Measurements from ENCODE around the gene MRPL49. TPM values are rescaled to one million over a fixed set of nuclear protein-coding genes. Genes with fewer than 3 reads are reported as not detected.
A peak's percentile ranks its signal among the peaks of the same experiment; 100 is the strongest.

Gene MRPL49
- total and polyA plus RNA-seq, 9 of the 15 experiments (the other 6 are each of a cell fraction or from before 2014, with no cell fraction given): 74.3 to 132 (median 91.2) TPM

DNA sequence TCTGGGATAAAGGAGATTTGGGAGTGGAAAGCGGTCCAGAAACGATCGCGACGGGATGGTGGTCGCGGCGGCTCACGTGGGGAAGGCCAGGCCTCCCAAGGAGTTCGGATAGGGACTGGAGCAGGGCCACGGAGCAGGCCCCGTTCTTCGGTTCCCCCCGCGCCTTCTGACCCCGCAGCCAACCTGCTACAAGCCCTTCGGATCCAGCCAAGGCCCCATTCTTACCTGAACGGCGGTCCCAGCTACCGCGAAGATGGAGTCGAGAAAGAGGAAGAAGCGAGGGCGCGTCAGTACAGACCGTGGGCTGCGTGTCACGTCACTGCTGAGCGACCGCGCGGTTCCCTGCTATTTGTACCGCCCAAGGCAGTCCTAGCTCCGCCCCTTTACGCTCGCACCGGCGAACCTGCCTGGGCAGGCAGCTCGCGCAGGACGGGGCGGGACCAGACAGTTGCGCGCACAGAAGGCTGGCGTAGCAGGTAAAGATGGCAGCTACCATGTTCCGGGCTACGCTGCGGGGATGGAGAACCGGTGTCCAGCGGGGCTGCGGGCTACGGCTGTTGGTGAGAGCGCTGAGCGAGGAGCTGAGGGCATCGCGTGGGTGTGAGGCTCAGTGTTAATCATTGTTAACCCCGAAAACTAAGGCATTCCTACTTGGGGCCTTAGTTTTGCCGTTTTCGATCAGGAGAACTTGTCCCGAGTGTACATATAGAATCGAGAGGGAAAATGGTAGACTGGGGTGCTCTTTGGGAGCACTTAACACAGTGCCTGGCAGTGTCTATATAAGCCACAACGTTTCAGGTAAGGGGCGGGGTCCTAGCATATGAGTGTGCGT is at the start of gene MRPL49, which contains the start of gene FAU (continued):
- TF ChIP-seq, protein P1, sequence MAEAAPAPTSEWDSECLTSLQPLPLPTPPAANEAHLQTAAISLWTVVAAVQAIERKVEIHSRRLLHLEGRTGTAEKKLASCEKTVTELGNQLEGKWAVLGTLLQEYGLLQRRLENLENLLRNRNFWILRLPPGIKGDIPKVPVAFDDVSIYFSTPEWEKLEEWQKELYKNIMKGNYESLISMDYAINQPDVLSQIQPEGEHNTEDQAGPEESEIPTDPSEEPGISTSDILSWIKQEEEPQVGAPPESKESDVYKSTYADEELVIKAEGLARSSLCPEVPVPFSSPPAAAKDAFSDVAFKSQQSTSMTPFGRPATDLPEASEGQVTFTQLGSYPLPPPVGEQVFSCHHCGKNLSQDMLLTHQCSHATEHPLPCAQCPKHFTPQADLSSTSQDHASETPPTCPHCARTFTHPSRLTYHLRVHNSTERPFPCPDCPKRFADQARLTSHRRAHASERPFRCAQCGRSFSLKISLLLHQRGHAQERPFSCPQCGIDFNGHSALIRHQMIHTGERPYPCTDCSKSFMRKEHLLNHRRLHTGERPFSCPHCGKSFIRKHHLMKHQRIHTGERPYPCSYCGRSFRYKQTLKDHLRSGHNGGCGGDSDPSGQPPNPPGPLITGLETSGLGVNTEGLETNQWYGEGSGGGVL (CRISPR knock-in tag; IDR thresholded peaks at IDR 0.05): no peak
- TF ChIP-seq MAZ (CRISPR knock-in tag; conservative IDR thresholded peaks at IDR 0.05 in 1 of 2, IDR thresholded peaks at IDR 0.05 in 1 of 2) (peak in 1 of 2 experiments; percentile 32), FIP1L1 (IDR thresholded peaks at IDR 0.05; ENCODE audit: low read depth, low read length, poor library complexity, severe bottlenecking) (peak; percentile 57), POLR2H (tag; IDR thresholded peaks at IDR 0.05; ENCODE audit: low read depth) (peak; percentile 95), TAF7 (tag; IDR thresholded peaks at IDR 0.05) (peak; percentile 88), POU5F1 (IDR thresholded peaks at IDR 0.05; ENCODE audit: borderline replicate concordance, low read depth, low read length, partially characterized antibody) (no peak), FOXM1 (IDR thresholded peaks at IDR 0.05; ENCODE audit: low read depth) (0 out of 2 replicates have a peak, but pooled peaks have one; percentile 21), FOXM1 (CRISPR knock-in tag; IDR thresholded peaks at IDR 0.05; ENCODE audit: low read depth) (peak; percentile 75; the same call in 1 of the 2 replicates), L3MBTL2 (IDR thresholded peaks at IDR 0.05) (peak; percentile 24), HSF4 (CRISPR knock-in tag; IDR thresholded peaks at IDR 0.05; ENCODE audit: borderline replicate concordance) (no peak), TAF9B (IDR thresholded peaks at IDR 0.05; ENCODE audit: partially characterized antibody) (peak; percentile 3), SAP30 (IDR thresholded peaks at IDR 0.05; ENCODE audit: borderline replicate concordance, insufficient read depth, low read depth, low read length, poor library complexity, severe bottlenecking) (peak; percentile 53), GTF2E2 (tag; IDR thresholded peaks at IDR 0.05) (peak; percentile 63; the same call in 1 of the 2 replicates), RBFOX2 (IDR thresholded peaks at IDR 0.05; ENCODE audit: low read depth, low read length) (peak; percentile 99), ZNF121 (CRISPR knock-in tag; conservative IDR thresholded peaks at IDR 0.05) (no peak), CBX1 (IDR thresholded peaks at IDR 0.05; ENCODE audit: low read depth) (peak; percentile 78), KAT8 (IDR thresholded peaks at IDR 0.05; ENCODE audit: low read depth) (no peak), PHF8 (IDR thresholded peaks at IDR 0.05; ENCODE audit: borderline replicate concordance, low read length) (peak; percentile 96), POLR2A (conservative IDR thresholded peaks at IDR 0.05) (peak; percentile 95), PHB2 (IDR thresholded peaks at IDR 0.05; ENCODE audit: low read depth) (0 out of 2 replicates have a peak, but pooled peaks have one; percentile 14), ATF1 (CRISPR knock-in tag; IDR thresholded peaks at IDR 0.05) (peak; percentile 94), ATF1 (tag; IDR thresholded peaks at IDR 0.05) (peak; percentile 99)
- TF ChIP-seq, protein P2, sequence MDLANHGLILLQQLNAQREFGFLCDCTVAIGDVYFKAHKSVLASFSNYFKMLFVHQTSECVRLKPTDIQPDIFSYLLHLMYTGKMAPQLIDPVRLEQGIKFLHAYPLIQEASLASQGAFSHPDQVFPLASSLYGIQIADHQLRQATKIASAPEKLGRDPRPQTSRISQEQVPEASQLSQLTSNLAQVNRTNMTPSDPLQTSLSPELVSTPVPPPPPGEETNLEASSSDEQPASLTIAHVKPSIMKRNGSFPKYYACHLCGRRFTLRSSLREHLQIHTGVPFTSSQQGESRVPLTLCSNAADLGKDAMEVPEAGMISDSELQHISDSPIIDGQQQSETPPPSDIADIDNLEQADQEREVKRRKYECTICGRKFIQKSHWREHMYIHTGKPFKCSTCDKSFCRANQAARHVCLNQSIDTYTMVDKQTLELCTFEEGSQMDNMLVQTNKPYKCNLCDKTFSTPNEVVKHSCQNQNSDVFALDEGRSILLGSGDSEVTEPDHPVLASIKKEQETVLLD (IDR thresholded peaks at IDR 0.05): peak; percentile 91
- TF ChIP-seq, protein P3, sequence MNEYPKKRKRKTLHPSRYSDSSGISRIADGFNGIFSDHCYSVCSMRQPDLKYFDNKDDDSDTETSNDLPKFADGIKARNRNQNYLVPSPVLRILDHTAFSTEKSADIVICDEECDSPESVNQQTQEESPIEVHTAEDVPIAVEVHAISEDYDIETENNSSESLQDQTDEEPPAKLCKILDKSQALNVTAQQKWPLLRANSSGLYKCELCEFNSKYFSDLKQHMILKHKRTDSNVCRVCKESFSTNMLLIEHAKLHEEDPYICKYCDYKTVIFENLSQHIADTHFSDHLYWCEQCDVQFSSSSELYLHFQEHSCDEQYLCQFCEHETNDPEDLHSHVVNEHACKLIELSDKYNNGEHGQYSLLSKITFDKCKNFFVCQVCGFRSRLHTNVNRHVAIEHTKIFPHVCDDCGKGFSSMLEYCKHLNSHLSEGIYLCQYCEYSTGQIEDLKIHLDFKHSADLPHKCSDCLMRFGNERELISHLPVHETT (CRISPR knock-in tag; conservative IDR thresholded peaks at IDR 0.05 in 1 of 2, IDR thresholded peaks at IDR 0.05 in 1 of 2): peak in 1 of 2 experiments; percentile 87; a peak in 2 of 4 replicates
